Kidney epithelial cell (primary cell): ENCODE measurements around the gene CD302. TPM values are rescaled to one million over a fixed set of nuclear protein-coding genes. Genes with fewer than 3 reads are reported as not detected.

Source experiments
- DNase-seq: peaks from one replicate; pipeline ENCODE4 v3.0.0-alpha.2; 2010; ENCODE audit warnings: low read depth
- H3K27me3 ChIP-seq: 2 replicates; pipeline ENCODE4 v1.6.0; 2011; ENCODE audit warnings: low read length; ENCODE audit not compliant: control insufficient read depth, insufficient read depth
- H3K36me3 ChIP-seq: 2 replicates; pipeline ENCODE4 v1.5.1; 2011; ENCODE audit warnings: low read length; ENCODE audit not compliant: control insufficient read depth, insufficient read depth
- H3K4me3 ChIP-seq: 2 replicates; pipeline ENCODE4 v1.5.1; 2011; ENCODE audit warnings: low read depth, mild to moderate bottlenecking, control low read depth, low read length
- CTCF ChIP-seq: IDR thresholded peaks from 2 replicates; pipeline ENCODE4 v1.5.1; 2011; ENCODE audit warnings: mild to moderate bottlenecking, moderate library complexity, low read length, control low read depth, inconsistent platforms; ENCODE audit not compliant: insufficient read depth, poor library complexity, severe bottlenecking
- total RNA-seq: library from RNA; depleted of rRNA; stranded (reverse); fragments of >200 nt; gene quantifications from 2 replicates; pipeline ENCODE4 v1.2.3, GENCODE V29; 2015

CD302 gene
- total RNA-seq, 1 donor from 2014 or later: 0.92 TPM

GRCh38 chr2:159776321-159776720 lies 21.7 kb downstream of the CD302 start:
- Histone ChIP-seq H3K27me3 (no peaks in the 10 kb centered on the region), H3K4me3 (no peak overlapping the region), H3K36me3 (no peaks in the 10 kb centered on the region)
- TF ChIP-seq CTCF: no peak
- no peak for DNase-seq

- TF ChIP-seq CTCF: no peak
- Histone ChIP-seq H3K36me3 (no peaks in the 10 kb centered on the region), H3K27me3 (no peaks in the 10 kb centered on the region), H3K4me3 (no peak overlapping the region)
- no peak for DNase-seq
Observed at GRCh38 chr2:159775021-159775420, 23.0 kb downstream of the CD302 start.

GRCh38 chr2:159774370-159774990 lies 23.5 kb downstream of the CD302 start:
- no peaks in the 10 kb centered on the region for H3K27me3 ChIP-seq
- no peak for DNase-seq
- H3K4me3 ChIP-seq: no peak overlapping the region
- no peaks in the 10 kb centered on the region for H3K36me3 ChIP-seq
- no peak for TF ChIP-seq CTCF

GRCh38 chr2:159773886-159774285 lies 24.1 kb downstream of the CD302 start:
- Histone ChIP-seq H3K27me3 (no peaks in the 10 kb centered on the region), H3K4me3 (no peak overlapping the region), H3K36me3 (no peaks in the 10 kb centered on the region)
- no peak for TF ChIP-seq CTCF
- no peak for DNase-seq

- no peak for DNase-seq
- no peaks in the 10 kb centered on the region for H3K36me3 ChIP-seq
- H3K4me3 ChIP-seq: no peak overlapping the region
Observed at GRCh38 chr2:159773426-159773825, 24.6 kb downstream of the CD302 start.

More at GRCh38 chr2:159773426-159773825, 24.6 kb downstream of the CD302 start:
- TF ChIP-seq CTCF: no peak
- H3K27me3 ChIP-seq: no peaks in the 10 kb centered on the region
